Activated CD4-positive, alpha-beta T cell treated with anti-CD3 and anti-CD28 coated beads, Interleukin-2, amount 50 U/mL, for 1 hour (primary cell): ENCODE data around the gene NUBPL.

Experiments used
- DNase-seq: peaks from one replicate; pipeline ENCODE4 v3.0.0-alpha.2; 2020

NUBPL gene, protein sequence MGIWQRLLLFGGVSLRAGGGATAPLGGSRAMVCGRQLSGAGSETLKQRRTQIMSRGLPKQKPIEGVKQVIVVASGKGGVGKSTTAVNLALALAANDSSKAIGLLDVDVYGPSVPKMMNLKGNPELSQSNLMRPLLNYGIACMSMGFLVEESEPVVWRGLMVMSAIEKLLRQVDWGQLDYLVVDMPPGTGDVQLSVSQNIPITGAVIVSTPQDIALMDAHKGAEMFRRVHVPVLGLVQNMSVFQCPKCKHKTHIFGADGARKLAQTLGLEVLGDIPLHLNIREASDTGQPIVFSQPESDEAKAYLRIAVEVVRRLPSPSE

DNA sequence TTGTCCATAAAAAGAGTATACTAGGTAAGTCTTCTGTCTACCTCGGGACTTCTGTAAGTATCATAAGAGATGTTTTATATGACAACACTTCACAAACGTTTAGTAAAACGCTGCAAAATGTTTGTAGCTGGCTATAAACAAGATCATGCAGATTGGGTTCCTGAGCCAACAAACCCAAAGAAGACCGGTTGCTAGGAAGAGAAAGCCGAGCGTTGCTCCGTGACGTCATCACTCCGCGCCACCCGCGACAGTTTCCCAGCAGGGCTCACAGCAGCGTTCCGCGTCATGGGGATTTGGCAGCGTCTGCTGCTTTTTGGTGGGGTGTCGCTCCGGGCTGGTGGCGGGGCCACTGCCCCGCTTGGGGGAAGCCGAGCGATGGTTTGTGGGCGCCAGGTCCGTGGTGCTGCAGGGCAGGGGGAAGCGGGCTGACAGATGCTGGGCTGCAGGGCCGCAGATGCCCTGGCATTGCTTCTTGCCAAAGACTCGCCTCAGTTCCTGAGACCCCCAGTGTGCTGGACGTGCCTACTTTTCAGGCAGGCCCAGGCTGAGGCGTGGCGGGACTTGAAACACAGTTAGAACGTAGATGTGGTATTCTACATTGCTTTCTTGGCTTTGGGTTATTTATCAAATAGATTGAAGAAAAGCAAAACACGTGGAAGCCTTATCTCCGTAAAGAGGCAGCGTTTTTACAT lies at the start of gene NUBPL:
TSS of gene NUBPL (plus strand) at position 250 of the 692 bp plus-strand sequence. CDS start at position 286, 36 bp downstream.
- DNase-seq = peak; percentile 99

- DNase-seq = no peak
These were observed 34.1 kb upstream of the NUBPL start for GRCh38 chr14:31527087-31527486.

GRCh38 chr14:31527546-31527945 lies 33.7 kb upstream of the NUBPL start:
- no peak for DNase-seq

DNA sequence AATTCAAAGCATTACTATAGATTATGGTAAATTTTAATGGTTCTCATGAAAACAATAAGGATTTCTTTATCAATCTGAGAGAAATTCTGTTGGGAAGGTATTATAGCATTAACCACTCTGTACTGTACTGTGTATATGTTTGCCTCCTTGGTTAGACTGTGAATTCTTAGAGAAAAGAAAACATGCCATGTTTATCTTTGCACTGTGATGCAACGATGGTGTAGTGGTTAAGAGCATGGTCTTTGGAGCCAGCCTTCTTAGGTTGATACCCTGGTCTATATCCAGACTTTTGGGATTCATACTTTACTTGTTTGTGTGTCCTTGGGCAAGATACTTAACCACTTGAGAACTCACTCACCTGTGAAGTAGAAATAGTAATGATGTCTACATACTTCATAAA lies 32.2 kb upstream of the NUBPL start:
- no peak for DNase-seq

DNA sequence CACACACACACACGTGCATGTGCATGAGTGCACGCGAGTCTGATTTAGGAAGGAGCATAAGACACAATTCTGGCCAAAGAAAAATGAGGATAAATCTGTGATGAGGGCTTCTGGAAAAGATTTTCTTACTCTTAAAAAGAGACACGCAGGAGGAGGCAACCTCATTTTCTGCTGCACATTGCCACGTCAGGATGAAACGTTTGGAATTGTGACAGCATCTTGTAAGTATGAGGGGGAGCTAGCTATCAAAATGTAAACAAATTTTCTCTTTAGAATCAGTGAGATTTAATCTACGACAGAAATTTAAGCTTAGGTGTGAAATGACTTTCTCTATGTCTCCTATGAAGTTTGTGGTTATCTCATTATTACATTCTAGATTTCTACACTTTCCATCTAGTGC lies 31.1 kb upstream of the NUBPL start:
- DNase-seq = no peak

GRCh38 chr14:31536201-31536960 lies 24.8 kb upstream of the NUBPL start:
- no peak for DNase-seq

DNA sequence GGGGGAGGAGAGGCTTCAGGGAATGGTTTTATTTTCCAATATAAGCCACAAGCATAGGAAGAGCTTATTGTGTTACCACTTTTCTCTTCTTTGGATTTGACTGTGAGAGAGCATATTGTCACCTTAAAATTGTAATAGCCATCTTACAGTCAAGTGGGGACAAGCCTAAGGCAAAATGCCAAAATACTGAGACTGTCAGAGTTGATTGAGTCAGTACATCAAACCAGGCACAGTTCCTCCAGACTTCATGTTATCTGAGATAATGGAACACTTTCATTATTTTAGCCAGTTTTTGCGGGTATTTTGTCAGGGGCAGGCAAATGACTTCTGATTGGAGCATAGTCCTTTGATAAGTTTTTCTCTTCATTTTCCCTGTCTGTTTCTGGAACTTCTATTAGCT lies 19.5 kb upstream of the NUBPL start:
- no peak for DNase-seq

DNA sequence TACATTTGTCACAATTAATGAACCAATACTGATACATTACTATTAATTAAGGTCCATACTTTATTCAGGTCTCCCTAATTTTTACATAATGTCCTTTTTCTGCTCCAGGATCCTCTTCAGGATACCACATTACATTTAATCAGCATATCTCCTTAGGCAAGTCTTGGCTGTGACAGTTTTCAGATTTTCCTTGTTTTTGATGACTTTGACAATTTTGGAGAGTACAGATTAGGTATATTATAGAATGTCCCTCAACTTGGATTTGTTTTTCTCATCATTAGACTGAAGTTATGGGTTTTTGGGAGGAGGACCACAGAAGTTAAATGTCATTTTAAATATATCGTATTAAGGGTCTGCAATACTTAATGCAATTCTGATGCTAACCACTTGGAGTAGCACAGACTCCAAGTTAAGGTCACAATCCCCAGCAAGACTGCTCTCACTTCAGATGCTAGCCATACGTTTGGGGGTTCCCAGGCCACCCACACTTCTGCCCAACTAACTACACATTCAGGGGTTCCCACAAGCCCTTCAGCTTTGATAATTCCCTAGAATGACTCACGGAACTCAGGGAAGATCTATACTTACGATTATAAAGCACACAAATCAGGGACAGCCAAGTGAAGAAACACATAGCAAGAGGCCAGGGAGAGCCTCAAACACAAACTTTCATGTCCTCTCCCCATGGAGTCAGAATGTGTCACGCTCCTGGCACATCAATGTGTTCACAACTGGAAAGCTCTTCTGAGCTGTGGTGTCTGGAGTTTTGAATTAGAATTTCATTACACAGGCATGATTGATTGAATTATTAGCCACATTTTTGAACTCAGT lies 17.0 kb upstream of the NUBPL start:
- no peak for DNase-seq

- no peak for DNase-seq
These were observed 16.4 kb upstream of the NUBPL start for GRCh38 chr14:31544816-31545215.

DNA sequence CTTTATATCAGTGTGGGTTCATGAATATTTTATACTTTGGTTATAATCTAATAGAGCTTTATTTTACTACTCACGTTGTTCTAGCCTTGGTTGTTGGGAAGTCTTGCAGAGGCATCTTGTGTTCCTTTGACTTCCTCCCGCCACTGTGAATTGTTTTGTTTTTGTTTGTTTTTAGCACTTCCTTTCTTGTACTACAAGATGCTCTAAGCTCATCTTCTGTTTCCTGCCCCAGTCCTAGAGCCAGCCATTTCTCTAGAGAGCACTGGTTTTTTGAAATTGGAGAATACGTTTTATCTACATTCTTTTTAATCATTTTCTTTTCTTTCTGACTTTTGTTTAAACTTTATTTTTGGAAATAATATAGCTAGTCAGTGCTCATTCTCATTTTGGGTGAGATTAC lies 15.9 kb upstream of the NUBPL start:
- DNase-seq = no peak

DNA sequence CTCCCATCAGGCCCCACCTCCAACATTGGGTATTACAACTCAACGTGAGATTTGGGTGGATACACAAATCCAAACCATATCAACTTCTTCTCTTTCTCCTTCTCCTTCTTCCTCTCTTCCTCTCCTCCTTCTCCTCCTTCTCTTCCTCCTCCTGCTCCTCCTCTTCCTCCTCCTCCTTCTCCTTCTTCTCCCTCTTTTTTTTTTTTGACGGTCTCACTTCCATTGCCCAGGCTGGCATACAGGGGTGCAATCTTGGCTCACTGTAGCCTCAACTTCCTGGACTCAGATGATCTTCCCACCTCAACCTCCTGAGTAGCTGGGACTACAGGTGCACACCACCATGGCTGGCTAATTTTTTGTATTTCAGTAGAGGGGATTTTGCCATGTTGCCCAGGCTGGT lies 11.4 kb upstream of the NUBPL start:
- no peak for DNase-seq

- no peak for DNase-seq
These were observed 10.6 kb upstream of the NUBPL start for GRCh38 chr14:31550589-31550988.

GRCh38 chr14:31556191-31556590 lies 5.0 kb upstream of the NUBPL start:
- DNase-seq = no peak

GRCh38 chr14:31559939-31560338 lies 1.3 kb upstream of the NUBPL start:
- DNase-seq = no peak

DNA sequence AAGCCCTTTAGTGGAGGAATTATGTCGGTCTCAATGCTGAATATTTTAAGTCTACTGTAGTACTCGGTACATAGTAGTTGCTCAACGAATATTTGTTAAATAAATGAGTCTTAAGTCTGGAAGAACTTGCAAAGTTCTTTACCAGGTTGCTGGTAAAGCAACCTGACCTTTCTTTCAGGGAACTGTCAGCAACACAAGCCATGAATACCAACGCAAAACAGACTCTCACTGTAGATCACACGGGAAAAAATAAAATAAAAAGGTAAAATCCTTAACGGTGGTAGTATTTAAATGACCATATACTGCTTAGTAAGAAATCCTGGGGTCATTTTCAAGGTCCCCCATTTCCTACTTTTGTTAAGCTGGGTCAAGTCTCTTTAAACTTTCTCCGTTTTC lies 447 bp upstream of the NUBPL start:
- no peak for DNase-seq

DNA sequence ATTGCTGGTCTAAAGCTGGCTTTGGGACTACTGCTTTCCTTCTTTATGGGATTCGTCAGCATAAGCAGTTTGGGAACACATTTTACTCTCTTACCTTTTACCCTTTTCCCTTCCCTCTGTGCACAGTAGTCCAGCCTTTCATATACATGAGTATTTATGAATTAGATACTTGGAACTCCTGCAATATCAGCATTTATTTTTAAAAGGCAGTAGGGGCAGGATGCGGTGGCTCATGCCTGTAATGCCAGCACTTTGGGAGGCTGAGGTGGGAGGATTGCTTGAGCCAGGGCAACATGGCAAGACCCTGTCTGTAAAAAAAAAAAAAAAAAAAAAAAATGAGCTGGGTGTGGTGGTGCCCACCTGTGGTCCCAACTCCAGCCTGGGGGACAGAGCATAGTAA lies 3.0 kb downstream of the NUBPL start:
- no peak for DNase-seq

- no peak for DNase-seq
These were observed 5.3 kb downstream of the NUBPL start for GRCh38 chr14:31566456-31566855.

DNA sequence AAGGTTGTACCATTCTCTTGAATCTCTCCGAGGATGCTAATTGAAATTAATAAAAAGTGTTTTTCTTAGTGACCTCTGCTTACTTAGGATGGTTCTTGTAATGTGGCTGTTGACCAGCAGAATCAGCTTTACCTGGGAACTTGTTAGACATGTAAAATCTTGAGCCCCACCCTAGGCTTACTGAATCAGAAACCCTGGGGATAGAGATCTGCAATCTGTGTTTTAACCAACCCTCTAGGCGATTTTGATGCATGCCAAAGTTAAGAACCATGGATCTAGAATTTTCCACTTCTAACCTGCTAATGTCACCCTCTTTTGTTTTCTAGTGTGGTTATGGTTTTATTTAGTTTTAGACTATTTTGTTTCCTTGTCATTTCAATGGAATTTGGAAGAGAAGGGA lies 6.5 kb downstream of the NUBPL start:
- no peak for DNase-seq

- no peak for DNase-seq
These were observed 7.0 kb downstream of the NUBPL start for GRCh38 chr14:31568161-31568560.

DNA sequence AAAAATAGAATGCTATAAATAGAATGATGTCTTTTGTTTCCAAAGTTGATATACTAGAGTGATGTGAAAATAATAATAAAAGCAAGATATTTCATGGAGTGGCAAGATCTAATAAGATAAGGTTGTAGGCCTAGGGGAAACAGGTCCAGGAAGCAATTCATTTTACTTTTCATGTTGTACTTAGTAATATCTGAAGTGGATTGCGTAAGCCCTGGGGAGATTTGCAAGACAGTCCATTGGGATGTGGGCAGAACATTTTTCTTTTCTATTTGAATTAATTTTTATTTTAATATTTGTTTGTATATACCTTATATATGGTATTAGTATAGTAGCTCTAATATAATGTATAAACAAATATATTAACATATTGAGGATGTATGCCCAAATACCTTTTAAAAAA lies 7.5 kb downstream of the NUBPL start:
- DNase-seq = no peak

- DNase-seq = no peak
These were observed 11.8 kb downstream of the NUBPL start for GRCh38 chr14:31572955-31573354.

DNA sequence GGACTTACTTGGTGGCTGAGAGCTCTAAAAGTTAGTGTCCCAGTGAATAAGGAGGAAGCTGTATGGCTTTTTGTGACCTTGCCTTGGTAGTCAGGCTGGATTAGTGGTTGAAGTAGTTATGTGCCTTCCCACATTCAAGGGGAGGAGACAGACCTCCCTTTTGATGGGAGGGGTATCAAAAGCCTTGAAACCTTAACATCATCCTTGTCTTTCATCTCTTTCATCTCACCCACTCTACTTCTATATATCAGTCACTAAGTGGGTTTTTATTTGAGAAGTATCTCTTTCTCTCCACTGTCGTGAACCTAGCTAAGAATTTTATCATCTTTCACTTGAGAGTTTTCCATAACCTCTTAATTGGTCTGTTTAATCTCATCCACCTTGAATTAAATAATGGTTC lies 15.7 kb downstream of the NUBPL start:
- no peak for DNase-seq

GRCh38 chr14:31578266-31578665 lies 17.1 kb downstream of the NUBPL start:
- no peak for DNase-seq
